Gastrocnemius medialis (tissue), 4 donors: Measurements from ENCODE around the gene PPIE. TPM values are rescaled to one million over a fixed set of nuclear protein-coding genes. Genes with fewer than 3 reads are reported as not detected.
A peak's percentile ranks its signal among the peaks of the same experiment; 100 is the strongest.

Experiments used
- ATAC-seq, 2 donors: fragments of 150-250 bp; one replicate each; pipeline ENCODE4 v1.9.1; 2016
- DNase-seq, 2 donors: peaks; one replicate each; pipeline ENCODE4 v3.0.0-alpha.2; 2019
- H3K27ac ChIP-seq, 4 donors: fragments of 200-600 bp; sonication (generic); 1 replicate in 1 of 4; 2 replicates in 3 of 4; pipeline ENCODE4 v1.5.1; 2016 to 2018; ENCODE audit warnings: mild to moderate bottlenecking in 2 of 4, moderate library complexity in 1 of 4
- H3K27me3 ChIP-seq, 3 donors: fragments of 200-600 bp; sonication (generic) in 2 of 3; 1 replicate in 1 of 3; 2 replicates in 2 of 3; pipeline versions ENCODE4 v1.5.1 to v1.6.0; 2016 to 2019; ENCODE audit warnings: mild to moderate bottlenecking in 1 of 3, moderate library complexity in 1 of 3
- H3K36me3 ChIP-seq, 2 donors: fragments of 200-600 bp; sonication (generic) in 1 of 2; one replicate each; pipeline ENCODE4 v1.5.1; 2017 to 2018
- H3K4me1 ChIP-seq, 2 donors: fragments of 200-600 bp; sonication (generic) in 1 of 2; one replicate each; pipeline ENCODE4 v1.5.1; 2016 to 2017; ENCODE audit warnings: mild to moderate bottlenecking in 2 of 2
- H3K4me3 ChIP-seq, 4 donors: fragments of 200-600 bp; sonication (generic) in 3 of 4; 1 replicate in 1 of 4; 2 replicates in 3 of 4; pipeline ENCODE4 v1.5.1; 2016 to 2019; ENCODE audit warnings: mild to moderate bottlenecking in 2 of 4
- H3K9me3 ChIP-seq, 3 donors: fragments of 200-600 bp; sonication (generic) in 2 of 3; 1 replicate in 1 of 3; 2 replicates in 2 of 3; pipeline ENCODE4 v1.5.1; 2016 to 2019
- CTCF ChIP-seq, 5 experiments: fragments of 450-650 bp in 3 of 5; fragments of 200-600 bp in 2 of 5; sonication (generic) in 2 of 5; IDR thresholded peaks in 4 of 5; conservative IDR thresholded peaks in 1 of 5; 1 replicate in 4 of 5; 2 replicates in 1 of 5; pipeline ENCODE4 v1.5.1; 2016 to 2019; ENCODE audit warnings: antibody characterized with exemption in 5 of 5, mild to moderate bottlenecking in 3 of 5, moderate library complexity in 3 of 5
- POLR2A ChIP-seq, 2 donors: fragments of 450-650 bp; IDR thresholded peaks; one replicate each; pipeline ENCODE4 v1.6.1; 2017; ENCODE audit warnings: antibody characterized with exemption in 2 of 2, mild to moderate bottlenecking in 2 of 2, moderate library complexity in 2 of 2
- in situ Hi-C, 4 donors: fragments of 200-750 bp; cut with MboI; loops; one replicate each; pipeline versions ENCODE4 v1.15.0 to v1.8.0; 2017; ENCODE audit warnings: low sequenced_read_pairs in 4 of 4
- intact Hi-C: fragments of 100-400 bp; cut with DNase I; formaldehyde crosslinking; loops from one replicate; pipeline ENCODE4 v1.15.1; 2023; ENCODE audit warnings: low total_unique reads
- total RNA-seq, 4 donors: library from RNA; depleted of rRNA; stranded (reverse); fragments of >200 nt; gene quantifications; one replicate each; pipeline versions ENCODE4 v1.1.0 to v1.2.3, GENCODE V29; 2016

PPIE gene
- total RNA-seq, 4 donors from 2014 or later = 22.9 to 30.1 (median 27.2) TPM

GRCh38 chr1:39711966-39712340, 26.7 kb upstream of the PPIE start:
- no peak for ATAC-seq
- in situ Hi-C loops (loop anchor here in 1 of 4 donors (10.0 kb wide), 1 partner anchor 107 kb away; no protein-coding TSS in a partner anchor), intact Hi-C loops (no loop called here)
- H3K4me1 ChIP-seq = no peaks in the 10 kb centered on the region
- H3K36me3 ChIP-seq = no peaks in the 10 kb centered on the region
- TF ChIP-seq POLR2A (IDR thresholded peaks at IDR 0.05) (no peak), CTCF (IDR thresholded peaks at IDR 0.05 in 4 of 5, conservative IDR thresholded peaks at IDR 0.05 in 1 of 5) (no peak)
- no peak overlapping the region for H3K4me3 ChIP-seq
- no peaks in the 10 kb centered on the region for H3K9me3 ChIP-seq
- no peak overlapping the region for H3K27ac ChIP-seq
- DNase-seq = no peak
- H3K27me3 ChIP-seq = no peaks in the 10 kb centered on the region

- no peak for TF ChIP-seq POLR2A (IDR thresholded peaks at IDR 0.05)
- peaks cover 0 to 5% (median 0%) of the 10 kb centered on the region in 3 donors for H3K27me3 ChIP-seq
- no peaks in the 10 kb centered on the region for H3K36me3 ChIP-seq
- intact Hi-C loops (no loop called here), in situ Hi-C loops (loop anchor here in 1 of 4 donors (10.0 kb wide), 1 partner anchor 109 kb away; no protein-coding TSS in a partner anchor)
- H3K27ac ChIP-seq = no peak overlapping the region
- no peaks in the 10 kb centered on the region for H3K9me3 ChIP-seq
- H3K4me3 ChIP-seq = no peak overlapping the region
- DNase-seq (no peak), ATAC-seq (no peak)
- no peaks in the 10 kb centered on the region for H3K4me1 ChIP-seq
Measured at GRCh38 chr1:39713557-39713956, 25.1 kb upstream of the PPIE start.

- DNase-seq (no peak), ATAC-seq (no peak)
- H3K36me3 ChIP-seq = no peaks in the 10 kb centered on the region
- peaks cover 0 to 5% (median 0%) of the 10 kb centered on the region in 3 donors for H3K27me3 ChIP-seq
- no peaks in the 10 kb centered on the region for H3K9me3 ChIP-seq
- H3K4me3 ChIP-seq = no peak overlapping the region
- TF ChIP-seq POLR2A (IDR thresholded peaks at IDR 0.05) (no peak), CTCF (IDR thresholded peaks at IDR 0.05 in 4 of 5, conservative IDR thresholded peaks at IDR 0.05 in 1 of 5) (no peak)
- no peak overlapping the region for H3K27ac ChIP-seq
- H3K4me1 ChIP-seq = no peaks in the 10 kb centered on the region
- in situ Hi-C loops = loop anchor here (5.0 to 10.0 kb wide), 2 partner anchors 111 to 113 kb away; no protein-coding TSS in a partner anchor
- intact Hi-C loops = loop anchor here (2.0 kb wide), 1 partner anchor 21 kb away; no protein-coding TSS in a partner anchor
Measured at GRCh38 chr1:39717809-39718208, 20.9 kb upstream of the PPIE start.

- Histone ChIP-seq H3K36me3 (no peaks in the 10 kb centered on the region), H3K4me3 (no peak overlapping the region), H3K27me3 (peaks cover 0 to 5% (median 0%) of the 10 kb centered on the region in 3 donors), H3K9me3 (no peaks in the 10 kb centered on the region), H3K27ac (peak overlapping the region; percentile 60 to 71 (median 64)), H3K4me1 (no peaks in the 10 kb centered on the region)
- intact Hi-C loops (loop anchor here (1.0 kb wide), 2 partner anchors 67 to 114 kb away; no protein-coding TSS in a partner anchor), in situ Hi-C loops (loop anchor here in 1 of 4 donors (5.0 kb wide), 1 partner anchor 68 kb away; no protein-coding TSS in a partner anchor)
- no peak for TF ChIP-seq POLR2A (IDR thresholded peaks at IDR 0.05)
- peak; percentile 69 to 96 (median 77) for TF ChIP-seq CTCF (IDR thresholded peaks at IDR 0.05 in 4 of 5, conservative IDR thresholded peaks at IDR 0.05 in 1 of 5)
- ATAC-seq (peak; percentile 98 to 99), DNase-seq (peak; percentile 42 to 46)
Measured at GRCh38 chr1:39720094-39720999, 18.3 kb upstream of the PPIE start.

- no peak overlapping the region for H3K27ac ChIP-seq
- no peak for ATAC-seq
- peaks cover 0 to 5% (median 0%) of the 10 kb centered on the region in 3 donors for H3K27me3 ChIP-seq
- no peak for DNase-seq
- no peak overlapping the region for H3K4me3 ChIP-seq
- intact Hi-C loops = no loop called here
- in situ Hi-C loops = loop anchor here in 1 of 4 donors (5.0 kb wide), 1 partner anchor 69 kb away; no protein-coding TSS in a partner anchor
- no peaks in the 10 kb centered on the region for H3K36me3 ChIP-seq
- TF ChIP-seq CTCF (IDR thresholded peaks at IDR 0.05 in 4 of 5, conservative IDR thresholded peaks at IDR 0.05 in 1 of 5) (no peak), POLR2A (IDR thresholded peaks at IDR 0.05) (no peak)
- H3K4me1 ChIP-seq = no peaks in the 10 kb centered on the region
- H3K9me3 ChIP-seq = no peaks in the 10 kb centered on the region
Measured at GRCh38 chr1:39721664-39722063, 17.0 kb upstream of the PPIE start.
